ENCODE results near the gene ADPRHL1.
"Not testable (repeated sequence)": the region's sequence is repeated elsewhere in the genome, so short reads cannot be mapped to it uniquely, and the experiment has no call there.

The ADPRHL1 gene

DNA sequence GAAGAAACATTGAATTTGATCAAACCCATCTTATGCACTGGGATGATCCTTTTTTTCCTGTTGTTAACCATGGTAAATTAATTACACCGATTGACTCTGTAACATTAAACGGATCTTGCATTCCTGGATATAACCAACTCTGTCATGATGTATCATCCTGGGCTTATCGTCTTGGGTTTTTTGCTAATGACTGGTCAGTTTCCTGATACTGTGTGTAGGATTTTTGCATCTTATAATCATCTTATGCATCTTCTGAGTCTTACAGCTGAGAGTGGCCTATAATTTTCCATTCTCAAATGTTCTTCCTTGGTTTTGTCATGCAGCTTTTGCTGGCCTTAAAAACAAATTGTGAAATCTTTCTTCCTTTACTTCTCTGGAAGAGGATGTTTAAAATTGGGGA lies 24.4 kb upstream of the ADPRHL1 start:
- no peak for DNase-seq

DNA sequence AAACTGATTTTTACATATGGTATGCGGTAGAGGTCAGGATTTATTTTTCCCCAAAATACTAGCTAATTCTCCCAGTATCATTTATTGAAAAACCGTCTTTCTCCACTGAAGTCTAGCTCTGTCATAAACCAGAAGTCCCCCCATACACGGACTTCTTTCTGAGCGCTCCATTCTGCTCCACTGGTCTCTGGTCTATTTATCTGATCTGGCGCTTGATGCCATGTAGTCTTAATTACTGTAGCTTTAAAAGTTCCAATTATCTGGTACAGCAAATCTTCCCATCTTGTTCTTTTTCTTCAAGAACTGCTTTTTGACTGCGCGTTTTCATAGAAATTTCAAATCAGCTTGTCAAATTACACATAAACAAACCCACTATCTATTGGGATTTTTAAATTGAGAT lies 23.5 kb upstream of the ADPRHL1 start:
- no peak for DNase-seq

GRCh38 chr13:113475911-113476310 lies 22.6 kb upstream of the ADPRHL1 start:
- no peak for DNase-seq

- DNase-seq = no peak
Observed at GRCh38 chr13:113475280-113475679, 22.0 kb upstream of the ADPRHL1 start.

DNA sequence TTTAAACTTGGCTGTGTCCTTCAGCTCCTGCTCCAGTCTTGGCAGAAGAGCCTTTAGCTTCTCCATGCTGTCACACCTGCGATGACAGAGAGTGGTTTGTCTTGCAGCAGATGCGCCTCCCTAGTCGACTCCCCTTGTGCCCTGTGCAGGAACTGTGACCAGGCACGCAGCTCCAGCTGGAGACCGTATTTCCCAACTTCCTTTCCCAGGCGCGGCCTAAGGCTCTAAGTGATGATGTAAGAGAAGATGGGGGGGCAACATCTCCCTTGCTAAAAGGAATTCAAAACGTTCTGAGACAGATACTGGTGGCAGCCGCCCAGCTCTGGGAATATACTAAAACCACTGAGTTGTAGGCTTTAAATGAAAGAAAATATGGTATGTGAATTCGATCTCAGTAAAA lies 20.9 kb upstream of the ADPRHL1 start:
- no peak for DNase-seq

GRCh38 chr13:113472355-113473025 lies 19.2 kb upstream of the ADPRHL1 start:
- no peak for DNase-seq

DNA sequence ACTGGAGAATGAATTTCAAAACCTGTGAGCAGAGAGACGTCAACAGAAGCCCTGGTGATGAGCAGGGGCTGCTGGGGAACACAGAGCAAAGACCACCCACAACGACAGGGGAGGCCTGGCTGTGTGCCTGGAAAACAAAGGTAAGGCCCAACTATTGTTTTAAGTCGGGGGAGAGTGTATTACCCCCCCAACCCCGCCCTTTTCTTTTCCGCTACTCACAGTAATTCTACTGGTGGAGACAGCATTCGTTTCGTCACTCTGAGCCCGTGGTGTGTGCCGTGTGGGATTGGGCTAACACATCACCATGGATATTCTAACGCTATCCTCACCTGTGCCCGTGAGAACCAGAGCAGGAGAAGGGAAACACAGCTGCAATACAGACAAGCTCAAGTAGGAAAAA lies 18.6 kb upstream of the ADPRHL1 start:
- DNase-seq = no peak

DNA sequence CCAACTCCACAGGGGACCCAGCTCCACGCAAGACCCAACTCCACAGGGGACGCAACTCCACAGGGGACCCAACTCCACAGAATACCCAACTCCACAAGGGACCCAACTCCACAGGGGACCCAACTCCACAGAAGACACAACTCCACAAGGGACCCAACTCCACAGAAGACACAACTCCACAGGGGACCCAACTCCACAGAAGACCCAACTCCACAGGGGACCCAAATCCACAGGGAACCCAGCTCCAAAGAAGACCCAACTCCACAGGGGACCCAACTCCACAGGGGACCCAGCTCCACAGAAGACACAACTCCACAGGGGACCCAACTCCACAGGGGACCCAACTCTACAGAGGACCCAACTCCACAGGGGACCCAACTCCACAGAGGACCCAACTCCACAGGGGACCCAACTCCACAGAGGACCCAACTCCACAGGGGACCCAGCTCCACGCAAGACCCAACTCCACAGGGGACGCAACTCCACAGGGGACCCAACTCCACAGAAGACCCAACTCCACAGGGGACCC lies 17.4 kb upstream of the ADPRHL1 start:
- DNase-seq = not testable (repeated sequence)

DNA sequence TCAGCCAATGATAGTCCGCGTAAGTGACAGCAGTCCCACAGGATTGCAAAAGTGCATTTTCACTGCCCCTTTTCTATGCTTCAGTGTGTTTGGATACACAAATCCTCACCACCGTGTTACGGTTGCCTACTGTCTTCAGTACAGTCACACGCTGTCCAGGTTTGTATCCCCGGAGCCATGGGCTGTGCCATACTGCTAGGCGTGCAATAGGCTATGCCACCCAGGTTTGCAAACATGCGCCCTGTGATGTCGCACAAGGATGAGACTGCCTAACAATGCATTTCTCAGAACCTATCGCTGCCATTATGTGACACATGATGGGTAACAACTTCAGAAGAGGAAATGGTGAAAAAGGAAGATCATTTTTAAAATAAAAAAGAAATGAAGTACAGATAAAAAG lies 16.8 kb upstream of the ADPRHL1 start:
- DNase-seq = no peak

DNA sequence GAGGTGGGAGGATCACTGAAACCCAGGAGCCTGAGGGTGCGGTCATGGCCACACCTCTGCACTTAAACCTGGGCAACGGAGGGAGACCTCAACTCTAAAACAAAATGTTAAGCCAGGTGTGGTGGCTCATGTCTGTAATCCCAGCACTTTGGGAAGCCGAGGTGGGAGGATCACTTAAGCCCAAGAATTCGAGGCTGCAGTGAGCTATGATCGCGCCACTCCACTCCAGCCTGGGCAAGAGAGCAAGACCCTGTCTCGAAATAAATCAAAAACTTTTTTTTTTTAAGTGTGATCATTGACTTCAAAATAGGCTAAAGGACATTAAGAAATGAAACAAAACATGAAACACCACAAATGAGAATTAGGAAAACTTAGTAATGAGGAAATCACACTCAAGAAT lies 16.3 kb upstream of the ADPRHL1 start:
- no peak for DNase-seq

DNA sequence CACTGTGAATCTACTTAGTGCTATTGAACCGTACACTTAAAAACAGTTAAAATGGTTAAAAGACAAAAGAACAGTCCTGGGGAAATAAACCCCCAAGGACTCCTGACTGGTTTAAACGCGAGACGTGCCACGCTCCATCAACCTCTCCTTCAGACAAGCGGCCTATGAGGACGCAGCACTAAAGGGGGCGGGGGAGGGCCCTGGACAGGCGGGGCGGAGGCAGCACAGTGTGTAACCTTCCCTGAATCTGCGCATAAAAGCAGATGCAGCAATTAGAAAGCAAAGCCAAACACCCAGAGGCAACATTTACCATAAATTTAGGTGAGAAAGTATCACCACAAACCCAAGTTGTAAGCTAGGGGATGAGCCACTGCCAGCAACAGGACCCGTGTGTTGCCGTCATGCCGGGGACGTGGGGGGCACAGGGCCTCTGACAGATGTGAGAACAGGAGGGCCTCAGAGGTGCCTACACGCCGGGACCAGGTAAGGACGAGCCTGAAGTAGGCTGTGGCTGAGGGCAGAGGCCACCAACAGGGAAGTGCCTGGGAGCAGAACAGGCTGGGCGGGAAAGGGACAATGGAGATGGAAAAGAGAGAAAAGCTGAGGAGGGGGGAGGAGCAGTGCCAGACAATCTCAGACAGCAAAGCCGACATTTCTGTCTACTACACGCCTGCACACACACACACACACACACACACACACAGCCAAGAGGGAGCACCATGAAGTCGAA lies 15.3 kb upstream of the ADPRHL1 start:
- DNase-seq = no peak

DNA sequence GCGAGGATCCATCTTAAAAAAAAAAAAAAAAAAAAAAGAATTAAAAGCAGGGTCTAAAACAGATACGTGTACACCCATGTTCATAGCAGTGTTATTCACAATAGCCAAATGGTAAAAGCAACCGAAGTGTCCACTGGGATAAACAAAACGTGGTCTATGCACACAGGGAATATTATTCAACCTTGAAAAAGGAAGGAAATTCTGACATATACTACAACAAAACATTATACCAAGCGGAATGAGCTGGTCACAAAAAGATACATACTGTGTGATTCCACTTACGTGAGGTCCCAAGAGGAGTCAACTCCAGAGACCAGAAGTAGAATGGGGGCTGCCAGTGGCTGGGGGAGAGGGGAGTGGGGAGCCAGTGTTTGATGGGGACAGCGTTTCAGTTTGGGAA lies 14.7 kb upstream of the ADPRHL1 start:
- DNase-seq = no peak

GRCh38 chr13:113466383-113466782 lies 13.1 kb upstream of the ADPRHL1 start:
- DNase-seq = no peak

DNA sequence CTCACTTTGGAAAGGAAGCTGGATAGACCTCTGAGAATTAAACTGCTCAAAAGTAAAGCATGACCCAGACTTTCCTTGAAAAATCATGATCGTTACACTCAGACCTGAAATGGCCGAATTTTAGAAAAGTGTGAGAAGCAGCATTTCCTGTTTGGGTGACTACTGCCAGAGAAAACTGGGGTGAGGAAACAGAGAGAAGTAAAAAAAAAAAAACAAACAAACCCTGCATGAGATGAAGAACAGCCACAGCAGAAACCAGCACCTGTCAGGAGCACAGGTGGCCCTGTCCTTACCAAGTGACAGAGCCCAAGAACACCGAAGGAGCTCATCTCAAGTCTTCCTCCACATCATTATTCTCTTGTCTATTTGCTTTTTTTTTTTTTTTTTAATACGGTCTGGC lies 12.0 kb upstream of the ADPRHL1 start:
- no peak for DNase-seq

GRCh38 chr13:113464476-113464875 lies 11.2 kb upstream of the ADPRHL1 start:
- no peak for DNase-seq

DNA sequence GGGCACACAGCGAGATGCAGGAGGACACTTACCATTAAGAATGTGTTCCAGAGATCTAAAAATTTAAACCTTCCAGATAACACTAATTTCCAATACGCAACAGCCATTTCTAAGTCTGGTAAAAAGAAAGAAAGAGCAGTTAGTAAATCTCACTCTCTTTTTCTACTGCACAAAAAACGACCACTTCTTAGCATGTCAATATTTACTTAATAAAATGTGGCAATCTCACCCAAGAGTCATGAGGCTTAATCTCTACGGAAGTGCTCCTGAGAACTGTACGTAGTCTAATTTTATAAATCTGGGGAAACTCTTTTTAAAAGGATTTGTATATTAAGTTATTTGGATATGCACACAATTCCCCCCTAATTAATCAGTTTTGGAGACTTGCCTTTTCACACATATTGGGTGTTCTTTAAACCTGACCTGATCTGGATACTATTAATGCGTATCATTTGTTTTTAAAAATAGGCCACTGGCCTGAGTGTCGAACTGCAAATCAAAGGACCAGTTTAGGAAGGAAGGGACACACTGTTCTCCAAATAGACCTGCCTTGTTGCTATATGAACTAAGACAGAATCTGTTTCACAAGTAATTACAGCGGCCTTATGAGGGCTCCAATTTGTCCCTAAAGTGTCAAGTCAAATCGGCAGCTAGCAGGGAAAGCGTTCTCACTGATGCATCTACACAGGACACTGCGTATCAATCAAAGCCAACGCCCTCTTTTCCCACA lies 7.9 kb upstream of the ADPRHL1 start:
- DNase-seq = no peak

- DNase-seq = no peak
Observed at GRCh38 chr13:113460599-113460998, 7.3 kb upstream of the ADPRHL1 start.

- no peak for DNase-seq
Observed at GRCh38 chr13:113460064-113460555, 6.8 kb upstream of the ADPRHL1 start.

GRCh38 chr13:113458253-113459065 lies 5.2 kb upstream of the ADPRHL1 start:
- no peak for DNase-seq

- DNase-seq = no peak
Observed at GRCh38 chr13:113457510-113457909, 4.2 kb upstream of the ADPRHL1 start.

- DNase-seq = no peak
Observed at GRCh38 chr13:113456116-113456702, 2.9 kb upstream of the ADPRHL1 start.

DNA sequence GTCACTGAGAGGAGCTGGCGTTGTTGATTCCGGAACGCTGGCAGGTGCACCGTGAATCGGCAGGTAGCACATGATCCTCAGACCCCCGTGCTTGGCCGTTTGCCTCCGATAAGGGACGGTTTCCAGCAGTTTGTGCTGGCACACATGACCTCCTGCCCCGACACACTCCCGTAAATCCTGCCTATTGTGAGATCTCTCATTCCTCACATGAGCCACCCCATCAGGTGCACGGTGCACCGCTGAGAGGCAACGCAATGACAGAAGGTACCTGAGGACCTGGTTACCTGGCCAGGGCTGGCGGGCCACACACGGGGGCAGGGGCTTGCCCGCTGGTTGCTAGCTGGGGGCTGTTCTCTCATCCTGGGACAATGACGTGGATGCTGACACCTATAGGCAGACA lies 2.1 kb upstream of the ADPRHL1 start:
- DNase-seq = no peak
